Measurements from ENCODE around the gene DTX3.
A peak's percentile ranks its signal among the peaks of the same experiment; 100 is the strongest.

Gene DTX3

GRCh38 chr12:57602544-57602943 lies 2.1 kb upstream of the DTX3 start:
- TF ChIP-seq, protein P1, sequence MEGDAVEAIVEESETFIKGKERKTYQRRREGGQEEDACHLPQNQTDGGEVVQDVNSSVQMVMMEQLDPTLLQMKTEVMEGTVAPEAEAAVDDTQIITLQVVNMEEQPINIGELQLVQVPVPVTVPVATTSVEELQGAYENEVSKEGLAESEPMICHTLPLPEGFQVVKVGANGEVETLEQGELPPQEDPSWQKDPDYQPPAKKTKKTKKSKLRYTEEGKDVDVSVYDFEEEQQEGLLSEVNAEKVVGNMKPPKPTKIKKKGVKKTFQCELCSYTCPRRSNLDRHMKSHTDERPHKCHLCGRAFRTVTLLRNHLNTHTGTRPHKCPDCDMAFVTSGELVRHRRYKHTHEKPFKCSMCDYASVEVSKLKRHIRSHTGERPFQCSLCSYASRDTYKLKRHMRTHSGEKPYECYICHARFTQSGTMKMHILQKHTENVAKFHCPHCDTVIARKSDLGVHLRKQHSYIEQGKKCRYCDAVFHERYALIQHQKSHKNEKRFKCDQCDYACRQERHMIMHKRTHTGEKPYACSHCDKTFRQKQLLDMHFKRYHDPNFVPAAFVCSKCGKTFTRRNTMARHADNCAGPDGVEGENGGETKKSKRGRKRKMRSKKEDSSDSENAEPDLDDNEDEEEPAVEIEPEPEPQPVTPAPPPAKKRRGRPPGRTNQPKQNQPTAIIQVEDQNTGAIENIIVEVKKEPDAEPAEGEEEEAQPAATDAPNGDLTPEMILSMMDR (conservative IDR thresholded peaks at IDR 0.05; ENCODE audit: low read depth, low read length): no peak
- H3K4me3 ChIP-seq (ENCODE audit: low read depth, low read length): no peak overlapping the region
- no peak for DNase-seq (ENCODE audit: low read depth)

- DNase-seq (ENCODE audit: low read depth): no peak
- TF ChIP-seq, protein P1 (conservative IDR thresholded peaks at IDR 0.05; ENCODE audit: low read depth, low read length): no peak
- no peak overlapping the region for H3K4me3 ChIP-seq (ENCODE audit: low read depth, low read length)
Measured at GRCh38 chr12:57603324-57603723, 1.3 kb upstream of the DTX3 start.

DNA sequence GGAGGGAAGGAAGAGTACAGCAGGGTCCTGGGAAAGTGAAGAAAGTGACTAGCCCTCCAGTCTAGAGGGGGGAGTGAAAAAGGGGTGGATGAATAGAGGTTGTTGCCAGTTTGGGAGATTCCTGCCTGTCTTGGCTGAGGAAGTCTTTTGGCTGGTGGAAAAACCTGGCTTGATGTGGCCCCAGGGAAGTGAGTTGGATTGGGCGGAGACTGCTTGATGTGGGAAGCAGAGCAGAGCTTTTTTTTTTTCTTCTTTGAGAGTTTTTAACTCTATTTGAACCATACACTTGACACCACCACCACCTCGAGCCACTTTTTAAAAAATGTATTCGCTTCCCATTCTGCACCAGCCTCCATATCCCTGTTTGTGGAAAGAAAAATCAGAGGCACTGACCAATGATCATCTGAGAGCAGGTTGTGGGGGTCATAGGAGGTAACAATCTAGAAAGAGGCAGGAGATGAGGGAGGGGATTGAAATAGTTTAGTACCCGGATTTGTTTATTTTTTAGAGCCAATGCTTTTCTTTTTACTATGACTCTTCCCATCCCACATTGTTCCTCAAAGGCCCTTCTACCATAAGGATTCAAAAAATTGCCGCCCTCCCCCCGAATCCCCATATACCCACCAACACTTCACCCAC lies 690 bp upstream of the DTX3 start:
- TF ChIP-seq, protein P1 (conservative IDR thresholded peaks at IDR 0.05; ENCODE audit: low read depth, low read length): no peak
- peak; percentile 69 for DNase-seq (ENCODE audit: low read depth)
- H3K4me3 ChIP-seq (ENCODE audit: low read depth, low read length): peak overlapping the region; percentile 83

DNA sequence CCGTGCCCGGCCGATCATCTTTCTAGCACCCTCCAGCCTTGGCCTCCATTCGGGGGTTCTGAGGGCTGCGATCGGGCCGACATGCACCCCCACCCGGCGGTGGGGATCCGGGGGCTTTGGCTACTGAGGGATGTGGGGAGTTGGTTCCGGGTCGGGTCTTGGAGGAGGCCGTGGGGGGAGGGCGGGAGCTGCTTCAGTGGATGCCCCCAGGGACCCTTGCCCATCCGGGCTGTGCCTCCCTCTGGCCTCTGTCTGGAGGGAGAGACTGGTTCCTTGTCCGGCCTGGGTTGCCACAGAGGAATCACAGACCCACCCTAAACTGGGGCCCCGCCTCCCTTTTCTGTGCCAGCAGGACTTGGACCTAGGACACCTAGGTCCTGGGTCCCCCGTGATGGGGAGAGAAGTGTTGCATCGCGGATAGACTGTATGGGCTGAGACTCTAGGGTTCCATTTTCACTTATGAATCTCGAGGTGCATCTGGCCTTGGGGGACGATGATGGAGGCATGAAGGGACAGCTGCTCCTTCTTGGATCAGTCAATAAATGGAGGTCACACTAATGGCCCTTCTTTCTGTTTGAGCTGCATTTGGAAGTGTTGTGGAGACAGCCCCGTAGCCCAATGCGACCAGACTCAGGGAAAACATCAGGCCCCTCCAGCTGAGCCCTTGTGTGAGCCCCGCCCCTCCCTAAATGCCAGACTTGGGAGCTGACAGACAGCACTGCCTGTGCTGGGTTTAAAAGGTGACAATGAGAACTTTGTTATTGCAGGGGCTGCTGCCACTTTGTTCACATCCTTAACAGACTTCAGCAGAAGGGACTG lies 577 bp downstream of the DTX3 start:
- no peak for DNase-seq (ENCODE audit: low read depth)
- H3K4me3 ChIP-seq (ENCODE audit: low read depth, low read length): peak overlapping the region; percentile 83
- TF ChIP-seq, protein P1 (conservative IDR thresholded peaks at IDR 0.05; ENCODE audit: low read depth, low read length): no peak

DNA sequence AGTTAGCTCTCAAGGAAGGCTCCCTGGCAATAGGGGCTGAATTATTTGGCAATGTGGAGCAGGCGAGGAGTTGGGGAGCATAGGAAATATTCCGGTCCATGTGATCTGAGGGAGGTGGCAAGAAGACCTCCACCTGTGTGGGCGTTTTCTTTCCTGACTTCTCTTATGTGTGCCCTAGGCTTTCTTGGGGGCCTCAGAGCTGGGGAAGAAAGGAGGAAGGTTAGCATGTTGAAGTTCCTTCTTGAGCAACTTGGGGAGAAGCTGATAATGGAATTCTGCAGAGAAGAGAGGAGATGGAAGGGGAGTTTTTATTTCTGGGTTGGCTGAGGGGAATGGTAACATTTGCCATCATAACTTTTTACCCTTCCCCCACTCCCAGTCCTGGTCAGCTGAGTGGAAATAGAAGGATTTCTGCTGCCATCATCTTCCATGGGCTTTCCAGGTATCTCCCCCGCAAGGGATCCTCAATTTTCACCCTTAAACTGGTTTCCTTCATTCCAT lies 1.2 kb downstream of the DTX3 start:
- H3K4me3 ChIP-seq (ENCODE audit: low read depth, low read length): peak overlapping the region; percentile 83
- no peak for DNase-seq (ENCODE audit: low read depth)
- TF ChIP-seq, protein P1 (conservative IDR thresholded peaks at IDR 0.05; ENCODE audit: low read depth, low read length): no peak

- no peak overlapping the region for H3K4me3 ChIP-seq (ENCODE audit: low read depth, low read length)
- TF ChIP-seq, protein P1 (conservative IDR thresholded peaks at IDR 0.05; ENCODE audit: low read depth, low read length): no peak
- no peak for DNase-seq (ENCODE audit: low read depth)
Measured at GRCh38 chr12:57606399-57606798, 1.8 kb downstream of the DTX3 start.

Data from choroid plexus epithelial cell (primary cell).